ENCODE data around the gene GPAT2. TPM values are rescaled to one million over a fixed set of nuclear protein-coding genes. Genes with fewer than 3 reads are reported as not detected.
"Not testable (repeated sequence)": the region's sequence is repeated elsewhere in the genome, so short reads cannot be mapped to it uniquely, and the experiment has no call there.

GPAT2 gene
- polyA plus RNA-seq, 1 experiment = 9.5 TPM

- CTCF ChIA-PET = interaction anchor here (1.4 to 2.2 kb wide), 2 partner anchors 14 to 109 kb away, joined by 4 to 8 read pairs; partner anchors contain the start of gene ADRA2B
- DNase-seq (ENCODE audit: low read depth); H3K27me3 ChIP-seq (ENCODE audit: control insufficient read depth, insufficient read depth, low read length); H3K36me3 ChIP-seq (ENCODE audit: control insufficient read depth, insufficient read depth, low read length); POLR2A ChIA-PET; H3K4me3 ChIP-seq (ENCODE audit: low read depth, low read length): not testable (repeated sequence)
These were observed 26.7 kb downstream of the GPAT2 start for GRCh38 chr2:96008051-96008450.

GRCh38 chr2:96006248-96006647 is 28.5 kb downstream of the GPAT2 start:
- CTCF ChIA-PET; POLR2A ChIA-PET; DNase-seq (ENCODE audit: low read depth); H3K4me3 ChIP-seq (ENCODE audit: low read depth, low read length); H3K36me3 ChIP-seq (ENCODE audit: control insufficient read depth, insufficient read depth, low read length); H3K27me3 ChIP-seq (ENCODE audit: control insufficient read depth, insufficient read depth, low read length): not testable (repeated sequence)

DNA sequence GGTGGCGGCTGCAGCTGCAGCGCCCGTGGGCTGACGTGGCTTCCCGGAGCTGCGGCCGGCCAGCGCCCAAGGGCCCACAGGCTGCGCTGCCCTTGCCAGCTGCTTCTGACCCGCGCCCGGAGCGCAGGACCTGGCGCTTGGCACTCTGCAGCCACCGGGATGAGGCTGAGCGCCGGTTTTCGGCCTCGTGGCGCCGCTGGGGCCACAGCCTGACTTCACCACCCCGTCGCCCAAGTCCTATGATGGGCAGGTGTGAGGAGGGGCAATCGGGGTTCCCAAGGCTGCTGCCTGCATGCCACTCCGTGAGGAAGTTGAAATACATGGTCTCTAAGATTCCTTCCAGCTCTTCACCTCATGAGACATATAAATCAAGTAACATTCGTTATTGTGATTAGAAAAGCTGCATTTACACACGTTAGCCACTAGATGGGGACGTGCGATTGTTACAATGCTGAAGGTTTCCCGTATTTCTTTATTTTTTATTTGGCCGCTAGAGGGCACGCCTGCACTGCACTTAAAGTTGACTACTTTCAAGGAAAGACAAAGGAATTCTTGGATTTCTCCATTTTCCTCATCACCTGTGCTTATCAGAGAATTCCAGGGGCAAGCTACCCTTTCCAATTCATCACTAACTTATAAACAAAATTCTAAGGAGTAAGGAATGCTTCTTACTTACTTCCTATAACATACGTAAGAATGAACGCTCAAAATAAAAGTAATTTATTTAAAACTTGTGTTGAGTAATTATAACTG is 42.0 kb downstream of the GPAT2 start:
- CTCF ChIA-PET = interaction anchor here (0.8 to 4.5 kb wide), 23 partner anchors 8 to 865 kb away, joined by 3 to 31 read pairs (median 4); partner anchors contain the start of genes ADRA2B and ANKRD39
- H3K4me3 ChIP-seq (ENCODE audit: low read depth, low read length) = peak overlapping the region; percentile 55
- H3K36me3 ChIP-seq (ENCODE audit: control insufficient read depth, insufficient read depth, low read length); H3K27me3 ChIP-seq (ENCODE audit: control insufficient read depth, insufficient read depth, low read length); POLR2A ChIA-PET; DNase-seq (ENCODE audit: low read depth): not testable (repeated sequence)
- TF ChIP-seq, protein P1, sequence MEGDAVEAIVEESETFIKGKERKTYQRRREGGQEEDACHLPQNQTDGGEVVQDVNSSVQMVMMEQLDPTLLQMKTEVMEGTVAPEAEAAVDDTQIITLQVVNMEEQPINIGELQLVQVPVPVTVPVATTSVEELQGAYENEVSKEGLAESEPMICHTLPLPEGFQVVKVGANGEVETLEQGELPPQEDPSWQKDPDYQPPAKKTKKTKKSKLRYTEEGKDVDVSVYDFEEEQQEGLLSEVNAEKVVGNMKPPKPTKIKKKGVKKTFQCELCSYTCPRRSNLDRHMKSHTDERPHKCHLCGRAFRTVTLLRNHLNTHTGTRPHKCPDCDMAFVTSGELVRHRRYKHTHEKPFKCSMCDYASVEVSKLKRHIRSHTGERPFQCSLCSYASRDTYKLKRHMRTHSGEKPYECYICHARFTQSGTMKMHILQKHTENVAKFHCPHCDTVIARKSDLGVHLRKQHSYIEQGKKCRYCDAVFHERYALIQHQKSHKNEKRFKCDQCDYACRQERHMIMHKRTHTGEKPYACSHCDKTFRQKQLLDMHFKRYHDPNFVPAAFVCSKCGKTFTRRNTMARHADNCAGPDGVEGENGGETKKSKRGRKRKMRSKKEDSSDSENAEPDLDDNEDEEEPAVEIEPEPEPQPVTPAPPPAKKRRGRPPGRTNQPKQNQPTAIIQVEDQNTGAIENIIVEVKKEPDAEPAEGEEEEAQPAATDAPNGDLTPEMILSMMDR (IDR thresholded peaks at IDR 0.05; ENCODE audit: insufficient read depth, low read depth, low read length) = peak; percentile 67

DNA sequence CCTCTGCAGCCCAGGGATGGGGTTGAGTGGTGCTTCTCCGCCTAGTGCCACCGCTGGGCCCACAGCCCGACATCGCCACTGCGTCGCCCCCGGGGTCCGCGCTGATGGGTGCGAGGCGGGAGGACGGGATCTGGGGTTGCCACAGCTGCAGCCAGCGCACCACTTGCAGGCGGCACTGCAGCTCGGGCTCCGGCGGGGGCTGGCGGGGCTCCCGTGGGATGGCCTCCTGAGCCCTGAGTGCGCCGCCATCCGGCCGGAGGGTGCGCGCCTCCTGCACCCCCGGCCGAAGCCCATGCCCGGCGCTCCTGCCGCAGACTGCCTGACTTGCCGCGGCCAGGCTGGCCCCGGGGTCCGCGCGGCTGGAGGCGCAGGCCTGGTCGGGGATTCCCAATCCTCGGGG is 42.6 kb downstream of the GPAT2 start:
- peak overlapping the region; percentile 55 for H3K4me3 ChIP-seq (ENCODE audit: low read depth, low read length)
- POLR2A ChIA-PET = not testable (repeated sequence)
- CTCF ChIA-PET = interaction anchor here (0.8 to 4.5 kb wide), 21 partner anchors 9 to 866 kb away, joined by 3 to 31 read pairs (median 5); partner anchors contain the start of genes ADRA2B and ANKRD39

GRCh38 chr2:95991351-95992094 is 43.2 kb downstream of the GPAT2 start, which contains the start of gene ANKRD36C:
Gene ANKRD36C (minus strand): TSS chr2:95991824. CDS start chr2:95991708, 116 bp downstream.
- POLR2A ChIA-PET; DNase-seq (ENCODE audit: low read depth); H3K36me3 ChIP-seq (ENCODE audit: control insufficient read depth, insufficient read depth, low read length); H3K27me3 ChIP-seq (ENCODE audit: control insufficient read depth, insufficient read depth, low read length): not testable (repeated sequence)
- H3K4me3 ChIP-seq (ENCODE audit: low read depth, low read length) = peak within 1 kb of the TSS; percentile 70
- CTCF ChIA-PET = interaction anchor here (1.1 to 4.5 kb wide), 9 partner anchors 13 to 518 kb away, joined by 3 to 31 read pairs (median 6); partner anchors contain the start of gene ADRA2B

More for the DNA sequence above, 42.6 kb downstream of the GPAT2 start:
- not testable (repeated sequence) for DNase-seq (ENCODE audit: low read depth); H3K27me3 ChIP-seq (ENCODE audit: control insufficient read depth, insufficient read depth, low read length); H3K36me3 ChIP-seq (ENCODE audit: control insufficient read depth, insufficient read depth, low read length)

GRCh38 chr2:95990884-95991283 is 43.8 kb downstream of the GPAT2 start:
- DNase-seq (ENCODE audit: low read depth); H3K27me3 ChIP-seq (ENCODE audit: control insufficient read depth, insufficient read depth, low read length); POLR2A ChIA-PET; H3K36me3 ChIP-seq (ENCODE audit: control insufficient read depth, insufficient read depth, low read length): not testable (repeated sequence)
- CTCF ChIA-PET = interaction anchor here (4.5 kb wide), 1 partner anchor 126 kb away, joined by 31 read pairs; the partner anchor contains the start of gene ADRA2B
- peak overlapping the region; percentile 70 for H3K4me3 ChIP-seq (ENCODE audit: low read depth, low read length)

Small RNA genes within 50 kb of the gene (small RNA-seq; reads per million reads assigned to genes)
- not detected for gene RN7SL210P (ENCODE audit: insufficient read length, low read depth, low replicate concordance)

Other genes starting within 250 kb of the GPAT2 start
- 2.5 and 4.5 TPM in 2 replicates for gene ANKRD36C, start 43.1 kb downstream of the GPAT2 start, polyA plus RNA-seq (2011; rRNA removed)
- gene ADRA2B, start 81.7 kb upstream of the GPAT2 start, polyA plus RNA-seq (2011; rRNA removed) = not detected in 2 replicates
- gene ASTL, start 103.6 kb upstream of the GPAT2 start, polyA plus RNA-seq (2011; rRNA removed) = not detected in 2 replicates
- 0.82 and 2.2 TPM in 2 replicates for gene DUSP2, start 110.5 kb upstream of the GPAT2 start, polyA plus RNA-seq (2011; rRNA removed)
- gene STARD7, start 173.9 kb upstream of the GPAT2 start, polyA plus RNA-seq (2011; rRNA removed) = 56.1 and 101 TPM in 2 replicates
- gene TMEM127, start 231.1 kb upstream of the GPAT2 start, polyA plus RNA-seq (2011; rRNA removed) = 56.2 and 115 TPM in 2 replicates
- gene CIAO1, start 231.3 kb upstream of the GPAT2 start, polyA plus RNA-seq (2011; rRNA removed) = 76.5 and 90.0 TPM in 2 replicates